NCI-H2029 treated with DMSO at 0.1 percent for 48 hours (cell line): ENCODE results near the gene TRIM22.

Experiments used
- DNase-seq: peaks from one replicate; lab custom pipeline; 2025; lab: John Stamatoyannopoulos, UW

Gene TRIM22

DNA sequence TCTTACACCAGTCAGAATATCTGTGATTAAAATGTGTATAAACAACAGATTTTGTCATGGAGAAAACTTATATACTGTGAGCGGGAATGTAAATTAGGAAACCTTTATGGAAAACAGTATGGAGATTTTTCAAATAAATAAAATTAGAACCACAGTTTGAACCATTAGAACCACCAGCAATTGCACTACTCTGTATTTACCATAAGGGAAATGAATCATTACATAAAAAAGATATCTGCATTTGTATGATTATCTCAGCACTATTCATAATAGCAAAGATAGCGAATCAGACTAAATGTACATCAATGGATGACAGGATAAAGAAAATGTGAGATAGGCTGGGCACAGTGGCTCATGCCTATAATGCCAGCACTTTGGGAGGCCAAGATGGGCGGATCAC is 57.0 kb downstream of the TRIM22 start:
- no peak for DNase-seq

DNA sequence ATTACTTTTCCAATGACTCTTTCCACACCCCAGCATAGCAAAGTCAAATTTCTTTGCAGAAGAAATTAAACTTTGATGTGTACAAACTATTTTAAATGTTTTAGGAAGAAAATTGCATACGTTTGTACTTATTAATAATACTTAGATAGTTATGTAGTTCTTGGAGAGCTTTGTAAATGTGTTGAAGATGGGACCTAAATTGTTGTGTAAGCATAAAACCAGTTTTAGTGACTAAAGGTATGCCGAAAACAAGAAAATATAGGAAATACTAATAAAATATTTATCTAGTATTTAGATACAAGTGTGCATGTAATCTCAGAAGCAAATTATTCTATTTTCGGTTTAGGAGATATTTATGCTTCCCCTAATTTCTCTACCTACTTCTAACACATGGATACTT is 60.2 kb downstream of the TRIM22 start:
- DNase-seq, result no peak

GRCh38 chr11:5753943-5754342 is 64.4 kb downstream of the TRIM22 start, which contains the start of gene OR52N4:
Gene OR52N4 (plus strand): TSS chr11:5754243. CDS start chr11:5754741, 498 bp downstream.
- no peak for DNase-seq
